GM13977 (cell line): ENCODE results near the gene CCN6.

Source experiments
- DNase-seq: peaks from one replicate; pipeline ENCODE4 v3.0.0; 2012; ENCODE audit warnings: low spot score
- CTCF ChIP-seq: IDR thresholded peaks from 2 replicates; pipeline ENCODE4 v1.5.1; 2012; ENCODE audit warnings: mild to moderate bottlenecking, control low read depth; ENCODE audit not compliant: insufficient read depth; ENCODE audit errors: extremely low read depth, missing control alignments
- in situ Hi-C: fragments of 300-500 bp; cut with MboI; formaldehyde crosslinking; loops from one replicate; pipeline ENCODE4 v1.12.0; 2022; ENCODE audit warnings: low sequenced_read_pairs, low pct_unique_long_range_greater_than_20kb, mixed read lengths, inconsistent platforms; ENCODE audit not compliant: unreplicated experiment

CCN6 gene

DNA sequence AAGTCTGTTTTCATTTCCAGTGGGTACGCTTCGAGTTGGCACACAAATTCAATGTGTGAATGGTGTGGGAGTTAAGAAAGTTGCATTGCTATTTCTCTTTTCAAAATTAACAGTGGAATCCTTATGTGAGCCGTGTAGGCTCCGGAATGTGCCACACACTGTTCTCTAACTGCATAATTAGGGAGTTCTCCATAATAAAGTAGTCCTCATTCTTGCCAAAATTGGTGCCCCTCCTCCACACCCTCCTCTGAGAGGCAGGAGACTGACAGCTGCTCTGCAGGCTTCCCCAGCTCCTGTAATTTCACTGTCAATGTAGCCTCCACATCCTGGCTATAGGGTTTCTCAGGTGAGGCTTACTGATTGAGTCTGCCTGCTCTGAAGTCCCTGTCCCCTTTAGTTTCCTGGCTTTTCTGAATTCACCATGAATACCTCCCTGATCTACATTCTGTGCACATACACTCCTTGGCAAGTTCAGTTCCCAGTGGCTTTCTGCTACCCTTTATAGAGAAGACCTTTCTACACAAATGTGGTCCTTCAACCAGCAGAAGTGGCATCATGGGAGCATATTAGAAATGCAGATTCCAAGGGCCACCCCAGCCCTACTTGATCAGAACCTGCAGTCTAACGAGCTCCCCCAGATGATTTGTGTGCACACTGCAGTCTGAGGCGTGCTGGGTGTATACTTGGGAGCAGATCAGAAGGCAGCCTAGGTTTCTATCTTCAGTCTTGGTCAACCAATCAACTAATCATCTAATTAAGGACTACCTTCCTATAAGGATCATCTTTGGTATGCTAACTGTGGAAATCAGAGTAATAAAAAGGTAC, 19.9 kb upstream of the CCN6 start:
- no peak for TF ChIP-seq CTCF
- no peak for DNase-seq

GRCh38 chr6:112034616-112034995, 19.3 kb upstream of the CCN6 start:
- in situ Hi-C loops, result no loop called here
- TF ChIP-seq CTCF, result no peak
- no peak for DNase-seq

More for the DNA sequence above, 19.9 kb upstream of the CCN6 start:
- in situ Hi-C loops, result no loop called here

- in situ Hi-C loops, result no loop called here
- DNase-seq, result no peak
These were observed 17.7 kb upstream of the CCN6 start for GRCh38 chr6:112036088-112036637.

DNA sequence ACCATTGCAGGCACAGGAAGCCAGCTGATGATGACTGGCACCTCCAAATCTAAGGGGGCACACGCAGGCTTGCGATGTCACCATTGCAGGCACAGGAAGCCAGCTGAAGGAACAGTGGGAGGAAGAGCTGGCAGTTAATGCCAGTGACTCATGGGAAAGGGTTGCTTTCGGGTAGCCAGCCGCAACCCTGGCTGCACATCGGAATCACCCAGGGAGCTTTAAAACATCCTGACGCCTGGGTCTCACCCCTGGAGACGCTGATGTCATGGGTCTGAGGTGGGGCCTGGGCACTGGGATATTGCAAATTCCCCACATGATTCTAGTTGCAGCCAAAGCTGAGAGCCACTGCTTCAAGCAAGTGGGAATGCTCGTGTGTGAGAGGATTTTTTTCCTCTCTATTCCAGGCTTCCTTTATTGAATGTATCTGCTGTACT, 16.1 kb upstream of the CCN6 start:
- in situ Hi-C loops, result no loop called here
- no peak for TF ChIP-seq CTCF
- no peak for DNase-seq

More at GRCh38 chr6:112036088-112036637, 17.7 kb upstream of the CCN6 start:
- TF ChIP-seq CTCF, result no peak

DNA sequence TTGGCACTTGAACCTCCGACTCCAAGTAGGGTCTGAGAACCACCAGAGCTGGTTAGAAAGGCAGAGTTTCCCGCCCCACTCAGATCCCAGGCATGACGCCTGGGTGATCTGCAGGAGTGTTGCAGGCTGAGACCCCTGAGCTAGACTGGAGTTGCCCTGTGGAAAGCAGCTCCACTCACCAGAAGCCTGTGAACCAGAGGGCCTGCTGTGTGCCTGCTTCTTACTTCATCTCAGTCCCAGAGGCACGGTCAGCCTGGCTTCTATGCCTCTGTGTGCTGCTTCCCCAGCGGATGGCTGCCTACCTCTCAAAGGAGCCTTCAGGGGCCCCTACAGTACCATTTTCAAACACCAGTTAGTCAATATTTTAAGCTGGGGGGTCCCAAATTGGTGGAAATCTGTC, 15.6 kb upstream of the CCN6 start:
- in situ Hi-C loops, result no loop called here
- no peak for TF ChIP-seq CTCF
- no peak for DNase-seq

DNA sequence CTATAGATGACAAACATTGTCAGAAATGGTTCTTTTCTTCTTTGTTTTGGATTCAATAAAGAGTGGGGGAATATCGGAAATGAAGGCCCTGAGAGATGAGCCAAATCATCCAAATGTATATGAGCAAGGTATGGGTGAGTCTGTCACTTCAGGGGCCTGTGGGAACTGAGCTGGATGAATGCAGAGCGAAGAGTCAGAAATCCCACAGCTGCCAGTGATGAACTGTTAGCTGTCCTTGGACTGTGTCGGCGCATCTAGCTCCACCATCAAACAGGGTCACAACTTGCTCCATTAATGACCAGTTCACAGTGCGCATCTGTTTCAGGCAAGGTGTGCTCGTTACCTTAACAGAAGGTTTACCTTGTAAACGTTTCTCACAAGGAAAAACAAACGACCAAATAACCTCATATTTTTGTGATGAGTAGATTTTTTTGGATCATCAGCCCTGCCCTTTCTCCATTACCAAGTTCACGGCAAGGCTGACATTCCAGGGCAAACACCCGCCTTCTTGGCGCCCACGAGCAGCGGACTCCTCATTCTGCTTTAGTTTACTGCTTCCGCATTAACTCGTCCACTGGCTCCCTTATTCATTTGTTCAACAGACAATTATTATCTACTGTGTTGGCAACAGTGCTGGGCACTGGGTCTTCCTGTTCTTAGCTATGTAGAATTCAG, 15.0 kb upstream of the CCN6 start:
- in situ Hi-C loops, result no loop called here
- DNase-seq, result no peak
- no peak for TF ChIP-seq CTCF
